B cell (primary cell): Measurements from ENCODE around the gene DEDD2. TPM values are rescaled to one million over a fixed set of nuclear protein-coding genes. Genes with fewer than 3 reads are reported as not detected.

Experiments
- ATAC-seq: fragments of 200-7000 bp; cut with Tn5 transposase; one replicate; pipeline ENCODE4 v1.10.0; 2021; ENCODE audit warnings: low read depth, mild to moderate bottlenecking, moderate number of reproducible peaks, moderate library complexity
- CTCF ChIA-PET: fragments of 350-600 bp; sonication (Branson Sonifier 250); formaldehyde crosslinking; loops from one replicate; lab custom pipeline; 2021; ENCODE audit warnings: antibody characterized with exemption, inconsistent platforms; lab: Charles Lee
- POLR2A ChIA-PET: fragments of 350-600 bp; sonication (Branson Sonifier 250); formaldehyde crosslinking; loops from one replicate; lab custom pipeline; 2021; ENCODE audit warnings: antibody characterized with exemption; lab: Charles Lee
- DNase-seq: peaks from one replicate; pipeline ENCODE4 v3.0.0; 2013
- H2AFZ ChIP-seq: 2 replicates; pipeline ENCODE4 v1.6.1; 2012; ENCODE audit warnings: mild to moderate bottlenecking, low read depth, low read length; ENCODE audit not compliant: insufficient read depth, poor library complexity, severe bottlenecking
- H3K27ac ChIP-seq, 2 donors: 1 replicate in 1 of 2; 2 replicates in 1 of 2; pipeline ENCODE4 v1.5.1; 2012 to 2013; ENCODE audit warnings: low read length in 2 of 2, mild to moderate bottlenecking in 2 of 2, moderate library complexity in 1 of 2
- H3K27me3 ChIP-seq, 4 experiments: fragments of 200-600 bp in 1 of 4; sonication (generic) in 1 of 4; replicated peaks in 1 of 4; 1 replicate in 2 of 4; 2 replicates in 2 of 4; pipeline versions ENCODE4 v1.6.1 to v1.7.0; 2013 to 2016; ENCODE audit warnings: low read length in 3 of 4, mild to moderate bottlenecking in 2 of 4, mixed read lengths in 1 of 4, moderate library complexity in 1 of 4; ENCODE audit not compliant: insufficient read depth in 4 of 4, control insufficient read depth in 3 of 4; ENCODE audit errors: control extremely low read depth in 1 of 4
- H3K36me3 ChIP-seq, 2 experiments: replicated peaks in 1 of 2; 1 replicate in 1 of 2; 2 replicates in 1 of 2; pipeline versions ENCODE4 v1.6.1 to v1.7.1; 2013; ENCODE audit warnings: low read length in 1 of 2; ENCODE audit not compliant: insufficient read depth in 2 of 2, control insufficient read depth in 1 of 2; ENCODE audit errors: control extremely low read depth in 1 of 2, extremely low read depth in 1 of 2
- H3K4me1 ChIP-seq, 2 donors: fragments of 200-600 bp in 1 of 2; sonication (generic) in 1 of 2; 1 replicate in 1 of 2; 2 replicates in 1 of 2; pipeline versions ENCODE4 v1.5.1 to v1.6.1; 2013 to 2017; ENCODE audit warnings: low read length in 2 of 2; ENCODE audit not compliant: control insufficient read depth in 2 of 2, insufficient read depth in 2 of 2
- H3K4me2 ChIP-seq: replicated peaks from 2 replicates; pipeline ENCODE3; 2012; ENCODE audit warnings: mild to moderate bottlenecking, low read depth, low read length; ENCODE audit not compliant: poor library complexity, severe bottlenecking
- H3K4me3 ChIP-seq, 5 experiments: fragments of 200-600 bp in 1 of 5; sonication (generic) in 1 of 5; 1 replicate in 3 of 5; 2 replicates in 2 of 5; pipeline versions ENCODE4 v1.5.1 to v1.7.0; 2011 to 2016; ENCODE audit warnings: low read length in 4 of 5, mild to moderate bottlenecking in 4 of 5, low read depth in 2 of 5, control low read depth in 1 of 5, moderate library complexity in 1 of 5; ENCODE audit not compliant: insufficient read depth in 1 of 5; ENCODE audit errors: control extremely low read depth in 1 of 5, extremely low read depth in 1 of 5
- H3K79me2 ChIP-seq: fragments of 200-600 bp; sonication (generic); one replicate; pipeline ENCODE4 v1.6.0; 2016; ENCODE audit warnings: low read length; ENCODE audit not compliant: control insufficient read depth, insufficient read depth
- H3K9ac ChIP-seq: fragments of 200-600 bp; sonication (generic); 2 replicates; pipeline ENCODE4 v1.6.1; 2017; ENCODE audit warnings: mild to moderate bottlenecking, low read length, moderate library complexity
- H3K9me3 ChIP-seq, 3 donors: one replicate each; pipeline versions ENCODE4 v1.6.1 to v1.7.1; 2013; ENCODE audit warnings: low read length in 2 of 3; ENCODE audit not compliant: control insufficient read depth in 2 of 3, insufficient read depth in 1 of 3; ENCODE audit errors: control extremely low read depth in 1 of 3
- H4K20me1 ChIP-seq: 2 replicates; pipeline ENCODE4 v1.6.0; 2012; ENCODE audit warnings: mild to moderate bottlenecking, low read length; ENCODE audit not compliant: insufficient read depth, control insufficient read depth, poor library complexity, severe bottlenecking
- H3K27ac Mint-ChIP-seq: one replicate; pipeline ENCODE4 v1.8.0; 2021; ENCODE audit warnings: mixed read lengths
- H3K27me3 Mint-ChIP-seq: one replicate; pipeline ENCODE4 v1.8.0; 2021; ENCODE audit warnings: mixed read lengths
- H3K4me1 Mint-ChIP-seq: one replicate; pipeline ENCODE4 v1.8.0; 2021; ENCODE audit warnings: mixed read lengths
- H3K4me3 Mint-ChIP-seq: one replicate; pipeline ENCODE4 v1.8.0; 2021; ENCODE audit warnings: mixed read lengths
- H3K9me3 Mint-ChIP-seq: one replicate; pipeline ENCODE4 v1.8.0; 2022; ENCODE audit warnings: mixed read lengths; ENCODE audit not compliant: insufficient read depth
- CTCF ChIP-seq: fragments of 200-600 bp; IDR thresholded peaks from one replicate; pipeline ENCODE4 v1.8.0; 2022; ENCODE audit warnings: antibody characterized with exemption, mild to moderate bottlenecking
- EZH2 ChIP-seq: IDR thresholded peaks from 2 replicates; pipeline ENCODE4 v1.6.1; 2012; ENCODE audit warnings: borderline replicate concordance, low read depth, mild to moderate bottlenecking, moderate library complexity, low read length; ENCODE audit not compliant: insufficient read depth, poor library complexity, severe bottlenecking
- WGBS: methylation state at CpG from one replicate; pipeline ENCODE4 v1.1.5; 2013; ENCODE audit warnings: missing lambda C conversion rate; ENCODE audit not compliant: insufficient coverage; 5-methylcytosine and 5-hydroxymethylcytosine counted together
- intact Hi-C: fragments of 100-400 bp; cut with micrococcal nuclease; formaldehyde crosslinking; loops from one replicate; pipeline ENCODE4 v1.10.0; 2022
- polyA plus RNA-seq: library from polyadenylated mRNA; depleted of rRNA; stranded (reverse); fragments of >200 nt; gene quantifications from 2 replicates; pipeline ENCODE4 v1.2.3, GENCODE V29; 2012
- total RNA-seq, 2 donors: library from RNA; stranded (reverse); fragments of 120-200 nt in 1 of 2; gene quantifications; 1 replicate in 1 of 2; 2 replicates in 1 of 2; pipeline versions ENCODE4 v1.2.3 to v1.2.4, GENCODE V29; 2013 to 2022

Gene DEDD2
- total and polyA plus RNA-seq, 2 donors (not counting 1 experiment from before 2014, with no cell fraction given): 52.8 to 90.6 TPM

DNA sequence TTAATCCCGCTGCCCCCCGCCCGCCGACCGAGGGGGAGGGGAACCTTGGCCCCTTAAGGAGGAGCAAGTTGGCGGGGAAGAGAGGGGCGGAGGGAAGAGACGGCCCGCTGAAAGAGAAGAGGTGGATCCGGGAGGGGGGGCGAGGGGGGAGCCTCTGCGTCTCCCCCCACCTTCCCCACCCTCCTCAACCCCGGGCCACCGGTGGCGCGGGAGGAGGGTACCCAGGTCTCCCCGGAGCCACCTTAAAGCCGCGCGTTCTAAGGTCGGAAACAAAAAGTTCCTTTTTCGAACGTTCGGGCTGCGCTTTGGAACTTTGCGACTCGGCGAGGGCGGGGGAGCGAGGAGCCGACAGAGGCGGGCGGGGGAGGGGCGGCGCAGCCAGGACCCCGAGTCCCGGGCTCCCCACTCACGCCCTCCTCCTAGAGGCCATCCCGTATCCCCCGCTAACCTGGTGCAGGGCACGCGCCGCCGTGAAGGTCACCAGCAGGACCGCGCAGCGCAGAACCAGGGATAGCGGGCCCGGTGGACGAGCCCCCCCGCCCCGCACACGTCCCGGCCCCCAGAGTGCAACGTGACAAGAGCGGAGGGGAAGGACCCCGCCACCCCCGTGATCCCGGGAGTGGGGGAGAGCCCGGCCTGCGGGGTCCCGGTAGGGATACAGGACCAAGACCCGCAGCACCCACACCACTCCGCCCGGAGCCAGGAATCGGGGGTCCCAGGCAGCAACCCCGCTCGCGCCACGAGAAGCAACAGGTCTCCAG lies 36.8 kb upstream of the DEDD2 start:
- peaks cover 23 to 41% of the 10 kb centered on the region in 2 donors for H3K4me1 ChIP-seq
- ChIA-PET POLR2A (no interaction called here), CTCF (interaction anchor here (0.6 to 1.0 kb wide), 2 partner anchors 10 to 25 kb away, joined by 3 read pairs; no protein-coding TSS in a partner anchor)
- under 1% methylated on average over 42 of the region's 70 CpGs for WGBS
- H3K27ac ChIP-seq: peak overlapping the region; percentile 85 to 94
- peak overlapping the region; percentile 22 for H2AFZ ChIP-seq
- H3K9ac ChIP-seq: peak overlapping the region; percentile 95
- no peaks in the 10 kb centered on the region for H3K9me3 Mint-ChIP-seq
- H3K4me3 Mint-ChIP-seq: peak overlapping the region; percentile 85
- DNase-seq (peak; percentile 91), ATAC-seq (peak; percentile 53)
- H3K79me2 ChIP-seq: peaks cover 30% of the 10 kb centered on the region
- H3K36me3 ChIP-seq: peaks cover 2 to 10% of the 10 kb centered on the region in 2 experiments
- H3K9me3 ChIP-seq: no peaks in the 10 kb centered on the region
- H3K27me3 ChIP-seq: peaks cover 0 to 4% (median 0%) of the 10 kb centered on the region in 4 experiments
- H4K20me1 ChIP-seq: peaks cover 26% of the 10 kb centered on the region
- H3K4me3 ChIP-seq: peak overlapping the region; percentile 35 to 100 (median 99)
- TF ChIP-seq EZH2 (no peak), CTCF (no peak)
- intact Hi-C loops: loop anchor here (1.0 kb wide), 2 partner anchors 11 to 29 kb away; no protein-coding TSS in a partner anchor
- peaks cover 26% of the 10 kb centered on the region for H3K4me1 Mint-ChIP-seq
- H3K27ac Mint-ChIP-seq: peak overlapping the region; percentile 96
- no peaks in the 10 kb centered on the region for H3K27me3 Mint-ChIP-seq
- H3K4me2 ChIP-seq: peak overlapping the region; percentile 99
